Skin epidermis (tissue), 12 donors: ENCODE data around the gene HLA-DOB.

Experiments used
- H3K27ac ChIP-seq, 21 experiments: fragments of 200-600 bp; sonication (generic) in 11 of 21; one replicate each; pipeline ENCODE4 v1.5.0; 2020; ENCODE audit warnings: mild to moderate bottlenecking in 3 of 21, inconsistent platforms in 2 of 21, moderate library complexity in 2 of 21
- H3K4me3 ChIP-seq, 7 experiments: fragments of 200-600 bp; sonication (generic) in 2 of 7; one replicate each; pipeline ENCODE4 v1.5.0; 2020; ENCODE audit warnings: inconsistent platforms in 2 of 7, mild to moderate bottlenecking in 2 of 7, moderate library complexity in 1 of 7

HLA-DOB gene

GRCh38 chr6:32774426-32774825, 42.4 kb downstream of the HLA-DOB start:
- Histone ChIP-seq H3K27ac (no peak overlapping the region), H3K4me3 (no peak overlapping the region)

GRCh38 chr6:32772656-32773055, 44.1 kb downstream of the HLA-DOB start:
- no peak overlapping the region for H3K27ac ChIP-seq
- no peak overlapping the region for H3K4me3 ChIP-seq

GRCh38 chr6:32764048-32764447, 52.8 kb downstream of the HLA-DOB start:
- Histone ChIP-seq H3K4me3 (no peak overlapping the region), H3K27ac (no peak overlapping the region)

- Histone ChIP-seq H3K4me3 (no peak within 1 kb of the TSS), H3K27ac (peak within 1 kb of the TSS in 1 of 21 experiments; percentile 17)
Measured at GRCh38 chr6:32763421-32763820, 53.4 kb downstream of the HLA-DOB start, which contains the start of gene HLA-DQB2. Gene HLA-DQB2, minus strand, starts transcription at chr6:32763532. Its CDS starts 62 bp downstream, at chr6:32763470.
